Measurements from ENCODE around the gene MAST1.
A peak's percentile ranks its signal among the peaks of the same experiment; 100 is the strongest.
"Not testable (repeated sequence)": the region's sequence is repeated elsewhere in the genome, so short reads cannot be mapped to it uniquely, and the experiment has no call there.

MAST1 gene

GRCh38 chr19:12841094-12841493, 2.8 kb downstream of the MAST1 start:
- peak; percentile 85 for DNase-seq

DNA sequence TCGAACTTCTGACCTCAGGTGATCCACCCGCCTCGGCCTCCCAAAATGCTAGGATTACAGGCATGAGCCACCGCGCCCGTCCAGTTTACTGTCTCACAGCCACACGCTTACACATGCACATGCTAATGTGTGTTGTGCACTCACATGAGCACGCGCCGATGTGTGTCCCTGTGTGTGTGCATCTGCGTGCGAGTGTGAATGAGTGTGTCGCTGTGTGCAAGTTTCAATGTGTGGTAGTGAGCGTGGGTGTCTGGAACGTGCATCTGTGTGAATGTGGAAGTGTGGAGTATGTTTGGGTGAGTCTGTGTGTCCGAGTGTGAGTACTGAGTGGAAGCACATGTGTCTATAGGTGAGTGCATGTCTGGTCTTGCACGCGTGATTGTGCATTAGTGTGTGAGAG, 4.2 kb downstream of the MAST1 start:
- no peak for DNase-seq

- no peak for DNase-seq
These were observed 5.0 kb downstream of the MAST1 start for GRCh38 chr19:12843328-12843727.

- no peak for DNase-seq
These were observed 5.9 kb downstream of the MAST1 start for GRCh38 chr19:12843999-12844732.

DNA sequence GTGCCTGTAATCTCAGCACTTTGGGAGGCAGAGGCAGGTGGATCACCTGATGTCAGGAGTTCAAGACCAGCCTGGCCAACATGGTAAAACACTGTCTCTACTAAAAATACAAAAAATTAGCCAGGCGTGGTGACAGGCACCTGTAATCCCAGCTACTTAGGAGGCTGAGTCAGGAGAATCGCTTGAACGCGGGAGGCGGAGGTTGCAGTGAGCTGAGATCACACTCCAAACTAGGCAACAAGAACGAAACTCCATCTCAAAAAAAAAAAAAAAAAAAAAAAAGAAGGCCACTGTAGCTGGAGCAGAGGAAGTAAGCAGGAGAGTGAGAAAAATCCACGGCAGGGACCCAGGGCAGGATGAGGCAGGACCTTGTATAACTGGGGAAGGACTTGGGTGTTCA, 8.3 kb downstream of the MAST1 start:
- not testable (repeated sequence) for DNase-seq

GRCh38 chr19:12847159-12848139, 9.1 kb downstream of the MAST1 start:
- DNase-seq = peak; percentile 96

DNA sequence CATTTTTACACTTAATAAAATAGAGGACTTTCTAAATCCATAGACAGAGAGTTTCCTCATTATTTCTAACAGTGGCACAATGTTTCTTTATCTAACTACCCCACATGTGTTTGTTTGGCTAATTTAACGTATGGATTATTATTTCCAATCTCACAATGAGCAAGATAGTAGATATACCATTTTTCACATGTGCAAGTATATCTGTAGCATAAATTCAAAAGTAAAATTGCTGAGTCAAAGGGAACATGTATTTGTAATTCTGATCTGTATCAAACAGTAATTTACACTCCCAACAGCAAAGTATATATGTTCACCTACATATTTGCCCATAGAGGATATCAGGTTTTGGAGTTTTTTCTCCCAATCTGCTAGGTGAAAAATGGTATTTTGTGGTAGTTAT, 18.3 kb downstream of the MAST1 start:
- DNase-seq = no peak

DNA sequence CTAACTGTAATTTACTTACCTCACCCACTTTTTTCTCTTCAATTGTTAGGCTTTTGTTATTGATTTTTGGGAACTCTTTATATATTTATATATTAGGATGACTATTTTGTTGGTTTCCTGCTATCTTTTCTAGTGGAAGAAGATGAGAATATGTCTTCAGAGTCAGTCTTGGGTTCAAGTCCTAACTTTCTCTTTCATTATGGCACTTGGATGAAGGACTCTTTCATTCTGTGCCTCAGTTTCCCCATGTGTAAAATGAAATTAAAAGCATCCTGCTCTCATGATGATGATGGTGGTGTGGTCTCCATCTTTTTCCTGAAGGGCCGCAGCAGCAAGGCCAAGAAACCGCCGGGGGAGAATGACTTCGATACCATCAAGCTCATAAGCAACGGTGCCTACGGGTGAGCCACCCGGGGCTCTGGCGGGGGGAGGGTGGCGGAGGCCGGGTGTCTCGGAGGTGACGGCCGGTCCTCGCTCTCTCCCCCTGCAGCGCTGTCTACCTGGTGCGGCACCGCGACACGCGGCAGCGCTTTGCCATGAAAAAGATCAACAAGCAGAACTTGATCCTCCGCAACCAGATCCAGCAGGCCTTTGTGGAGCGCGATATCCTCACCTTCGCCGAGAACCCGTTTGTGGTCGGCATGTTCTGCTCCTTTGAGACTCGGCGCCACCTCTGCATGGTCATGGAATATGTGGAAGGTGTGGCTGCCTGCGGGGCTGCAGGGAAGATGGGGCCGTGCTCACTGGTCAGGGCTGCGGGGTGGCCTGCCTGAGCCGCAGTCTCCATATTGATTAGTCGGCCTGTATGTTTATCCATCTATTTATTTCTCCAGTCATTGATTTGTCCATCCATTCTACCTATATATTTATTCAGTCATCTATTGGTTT, 20.0 kb downstream of the MAST1 start:
- DNase-seq = no peak

DNA sequence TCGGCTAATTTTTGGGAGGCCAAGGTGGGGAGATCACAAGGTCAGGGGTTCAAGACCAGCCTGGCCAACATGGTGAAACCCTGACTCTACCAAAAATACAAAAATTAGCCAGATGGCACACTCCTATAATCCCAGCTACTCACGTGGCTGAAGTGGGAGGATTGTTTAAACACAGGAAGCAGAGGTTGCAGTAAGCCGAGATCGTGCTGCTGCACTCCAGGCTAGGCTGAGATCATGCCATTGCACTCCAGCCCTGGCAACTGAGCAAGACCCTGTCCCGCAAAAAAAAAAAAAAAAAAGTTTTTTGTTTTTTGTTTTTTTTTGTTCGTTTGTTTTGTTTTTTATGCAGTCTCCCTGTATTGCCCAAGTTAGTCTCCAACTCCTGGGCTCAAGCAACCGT, 21.2 kb downstream of the MAST1 start:
- DNase-seq = no peak

DNA sequence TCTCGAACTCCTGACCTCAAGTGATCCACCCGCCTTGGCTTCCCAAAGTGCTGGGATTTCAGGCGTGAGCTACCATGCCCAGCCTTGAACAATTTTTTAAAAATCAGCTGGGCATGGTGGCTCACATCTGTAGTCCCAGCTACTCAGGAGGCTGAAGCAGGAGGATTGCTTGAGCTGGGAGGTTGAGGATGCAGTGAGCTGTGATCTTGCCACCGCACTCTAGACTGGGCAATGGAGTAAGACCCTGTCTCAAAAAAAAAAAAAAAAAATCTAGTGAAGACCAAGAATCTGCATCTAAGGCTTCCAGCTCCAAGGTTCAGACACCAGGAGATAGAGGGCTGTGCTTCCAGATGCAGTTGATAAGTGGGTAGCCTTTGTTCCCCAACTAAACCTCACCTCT, 25.8 kb downstream of the MAST1 start:
- no peak for DNase-seq

- DNase-seq = no peak
These were observed 26.7 kb downstream of the MAST1 start for GRCh38 chr19:12864721-12865715.

GRCh38 chr19:12865746-12866415, 27.6 kb downstream of the MAST1 start:
- DNase-seq = no peak

GRCh38 chr19:12866416-12867119, 28.3 kb downstream of the MAST1 start:
- no peak for DNase-seq

GRCh38 chr19:12867120-12868099, 29.1 kb downstream of the MAST1 start:
- DNase-seq = peak; percentile 91

- no peak for DNase-seq
These were observed 30.3 kb downstream of the MAST1 start for GRCh38 chr19:12868540-12869112.

GRCh38 chr19:12871681-12872080, 33.4 kb downstream of the MAST1 start:
- DNase-seq = no peak

- no peak for DNase-seq
These were observed 33.9 kb downstream of the MAST1 start for GRCh38 chr19:12872255-12872654.

Measured in retina (tissue), 1 donor.